PC-3 (cell line): ENCODE results near the gene SSTR3. TPM values are rescaled to one million over a fixed set of nuclear protein-coding genes. Genes with fewer than 3 reads are reported as not detected.

Source experiments
- ATAC-seq: fragments of 200-7000 bp; cut with Tn5 transposase; 2 replicates; pipeline ENCODE4 v1.9.1; 2020; ENCODE audit warnings: mild to moderate bottlenecking, moderate library complexity
- BruUV-seq: library from RNA; stranded (reverse); fragments of 400-500 nt; replicated peaks from 2 replicates; lab custom pipeline; 2021; lab: Mats Ljungman, UMichigan
- CTCF ChIA-PET: fragments of 300-600 bp; sonication (Branson Sonifier 250); formaldehyde crosslinking; loops from one replicate; lab custom pipeline; 2022; ENCODE audit warnings: antibody characterized with exemption; lab: Charles Lee
- POLR2A ChIA-PET: fragments of 300-600 bp; sonication (Branson Sonifier 250); formaldehyde crosslinking; loops from one replicate; lab custom pipeline; 2022; ENCODE audit warnings: antibody characterized with exemption; ENCODE audit not compliant: unreplicated experiment; lab: Charles Lee
- DNase-seq: peaks from one replicate; pipeline ENCODE4 v3.0.0-alpha.2; 2015
- H2AFZ ChIP-seq: fragments of 300-600 bp; sonication (generic); 2 replicates; pipeline ENCODE4 v1.6.0; 2016; ENCODE audit warnings: antibody characterized with exemption, low read length
- H3F3A ChIP-seq: fragments of 300-600 bp; sonication (generic); one replicate; pipeline ENCODE4 v1.6.0; 2017; ENCODE audit warnings: antibody characterized with exemption, low read length, control low read depth, mild to moderate bottlenecking; ENCODE audit not compliant: unreplicated experiment
- H3K27ac ChIP-seq: fragments of 300-600 bp; sonication (generic); 2 replicates; pipeline ENCODE4 v1.5.1; 2016; ENCODE audit warnings: mild to moderate bottlenecking, low read length
- H3K27me3 ChIP-seq: fragments of 300-600 bp; sonication (generic); 2 replicates; pipeline ENCODE4 v1.6.1; 2016; ENCODE audit warnings: low read length, mixed read lengths
- H3K36me3 ChIP-seq: fragments of 300-600 bp; sonication (generic); 2 replicates; pipeline ENCODE4 v1.6.1; 2016; ENCODE audit warnings: low read depth, mixed run types, low read length, mixed read lengths
- H3K4me1 ChIP-seq: fragments of 300-600 bp; sonication (generic); 2 replicates; pipeline ENCODE4 v1.5.1; 2016; ENCODE audit warnings: low read length; ENCODE audit not compliant: insufficient read depth
- H3K4me2 ChIP-seq: fragments of 300-600 bp; sonication (generic); 2 replicates; pipeline ENCODE4 v1.6.0; 2016; ENCODE audit warnings: low read length
- H3K4me3 ChIP-seq: fragments of 300-600 bp; sonication (generic); 2 replicates; pipeline ENCODE4 v1.5.1; 2016; ENCODE audit warnings: mild to moderate bottlenecking, low read length, mixed read lengths
- H3K79me2 ChIP-seq: fragments of 300-600 bp; sonication (generic); 2 replicates; pipeline ENCODE4 v1.6.1; 2017; ENCODE audit warnings: low read length, mixed read lengths
- H3K9ac ChIP-seq: fragments of 300-600 bp; sonication (generic); 2 replicates; pipeline ENCODE4 v1.6.0; 2016; ENCODE audit warnings: mild to moderate bottlenecking, low read length
- H3K9me2 ChIP-seq: fragments of 300-600 bp; sonication (generic); replicated peaks from 2 replicates; pipeline ENCODE4 v1.6.1; 2016; ENCODE audit warnings: mixed run types, low read length, mixed read lengths
- H3K9me3 ChIP-seq: fragments of 300-600 bp; sonication (generic); 2 replicates; pipeline ENCODE4 v1.6.1; 2016; ENCODE audit warnings: low read length, mixed read lengths
- H4K20me1 ChIP-seq: fragments of 300-600 bp; sonication (generic); 2 replicates; pipeline ENCODE4 v1.6.1; 2016; ENCODE audit warnings: low read length, mixed read lengths
- EZH2 ChIP-seq: fragments of 300-600 bp; sonication (generic); IDR thresholded peaks from one replicate; pipeline ENCODE4 v1.6.1; 2017; ENCODE audit warnings: antibody characterized with exemption, mild to moderate bottlenecking, low read length; ENCODE audit not compliant: unreplicated experiment
- EZH2phosphoT487 ChIP-seq: fragments of 300-600 bp; sonication (generic); IDR thresholded peaks from 2 replicates; pipeline ENCODE4 v1.6.1; 2018; ENCODE audit warnings: mild to moderate bottlenecking, antibody characterized with exemption, low read length, borderline replicate concordance
- intact Hi-C: fragments of 100-400 bp; cut with micrococcal nuclease; formaldehyde crosslinking; loops from 2 replicates; pipeline ENCODE4 v1.9.0; 2023
- total RNA-seq: library from RNA; depleted of rRNA; stranded (reverse); fragments of >200 nt; gene quantifications from 2 replicates; pipeline ENCODE4 v1.2.3, GENCODE V29; 2014
- TF ChIP-seq, protein P1 (sequence below): fragments of 300-600 bp; sonication (generic); conservative IDR thresholded peaks from 2 replicates; pipeline ENCODE4 v1.5.1; 2017; ENCODE audit warnings: antibody characterized with exemption, low read depth, mild to moderate bottlenecking, low read length

Gene SSTR3
- total RNA-seq, 1 experiment from 2014 or later: 0.55 TPM

DNA sequence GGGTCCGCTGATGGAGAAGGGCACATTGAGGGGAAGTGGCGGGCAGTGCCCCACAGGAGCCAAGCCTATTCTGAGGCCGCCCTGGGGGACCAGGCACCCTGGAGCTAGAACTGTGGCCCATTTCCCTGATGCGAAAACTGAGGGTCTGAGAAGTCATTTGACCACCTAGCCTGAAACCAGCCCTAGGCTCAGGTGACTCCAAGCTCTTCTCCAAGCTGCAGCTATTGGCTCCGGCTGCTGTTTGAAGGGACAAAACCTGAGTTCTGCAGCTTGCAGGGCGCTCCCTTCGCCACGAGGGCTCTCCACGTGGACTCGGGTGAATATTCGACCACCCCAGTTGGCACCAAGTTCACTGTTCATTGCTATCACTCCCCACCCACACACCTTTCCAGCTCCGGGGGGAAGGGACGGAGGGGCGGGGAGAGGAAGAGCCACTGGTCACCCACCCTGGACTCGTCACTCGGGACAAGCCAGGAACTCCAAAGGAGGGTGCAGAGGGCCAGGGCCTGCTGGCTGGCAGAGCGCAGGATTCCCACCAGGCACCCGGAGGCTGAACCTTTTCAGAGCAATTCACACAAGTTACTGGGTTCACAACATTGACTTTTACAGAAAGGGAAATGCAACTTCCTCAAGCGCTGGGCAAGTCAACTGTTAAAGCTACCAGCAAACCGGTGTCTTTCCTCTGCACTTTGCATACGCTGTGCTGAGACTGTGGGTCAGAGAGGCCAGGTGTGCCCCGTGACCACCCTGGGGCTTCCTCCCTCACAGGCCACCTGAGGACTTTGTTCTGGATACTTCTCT lies 32.8 kb upstream of the SSTR3 start:
- Histone ChIP-seq H3K9me2 (no peaks in the 10 kb centered on the region), H4K20me1 (no peaks in the 10 kb centered on the region), H3K4me2 (no peak overlapping the region), H3K9ac (no peak overlapping the region), H3K27me3 (no peaks in the 10 kb centered on the region), H3K79me2 (peaks cover 24% of the 10 kb centered on the region), H3K4me1 (peaks cover 30% of the 10 kb centered on the region), H3F3A (no peaks in the 10 kb centered on the region), H3K27ac (no peak overlapping the region), H3K4me3 (no peak overlapping the region), H3K9me3 (no peaks in the 10 kb centered on the region), H3K36me3 (no peaks in the 10 kb centered on the region), H2AFZ (no peak overlapping the region)
- no peak for DNase-seq
- ATAC-seq: no peak
- no TSS peak for BruUV-seq
- TF ChIP-seq EZH2phosphoT487 (no peak), EZH2 (no peak)
- TF ChIP-seq, protein P1, sequence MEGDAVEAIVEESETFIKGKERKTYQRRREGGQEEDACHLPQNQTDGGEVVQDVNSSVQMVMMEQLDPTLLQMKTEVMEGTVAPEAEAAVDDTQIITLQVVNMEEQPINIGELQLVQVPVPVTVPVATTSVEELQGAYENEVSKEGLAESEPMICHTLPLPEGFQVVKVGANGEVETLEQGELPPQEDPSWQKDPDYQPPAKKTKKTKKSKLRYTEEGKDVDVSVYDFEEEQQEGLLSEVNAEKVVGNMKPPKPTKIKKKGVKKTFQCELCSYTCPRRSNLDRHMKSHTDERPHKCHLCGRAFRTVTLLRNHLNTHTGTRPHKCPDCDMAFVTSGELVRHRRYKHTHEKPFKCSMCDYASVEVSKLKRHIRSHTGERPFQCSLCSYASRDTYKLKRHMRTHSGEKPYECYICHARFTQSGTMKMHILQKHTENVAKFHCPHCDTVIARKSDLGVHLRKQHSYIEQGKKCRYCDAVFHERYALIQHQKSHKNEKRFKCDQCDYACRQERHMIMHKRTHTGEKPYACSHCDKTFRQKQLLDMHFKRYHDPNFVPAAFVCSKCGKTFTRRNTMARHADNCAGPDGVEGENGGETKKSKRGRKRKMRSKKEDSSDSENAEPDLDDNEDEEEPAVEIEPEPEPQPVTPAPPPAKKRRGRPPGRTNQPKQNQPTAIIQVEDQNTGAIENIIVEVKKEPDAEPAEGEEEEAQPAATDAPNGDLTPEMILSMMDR: no peak
- ChIA-PET POLR2A (no interaction called here), CTCF (no interaction called here)
- intact Hi-C loops: no loop called here

DNA sequence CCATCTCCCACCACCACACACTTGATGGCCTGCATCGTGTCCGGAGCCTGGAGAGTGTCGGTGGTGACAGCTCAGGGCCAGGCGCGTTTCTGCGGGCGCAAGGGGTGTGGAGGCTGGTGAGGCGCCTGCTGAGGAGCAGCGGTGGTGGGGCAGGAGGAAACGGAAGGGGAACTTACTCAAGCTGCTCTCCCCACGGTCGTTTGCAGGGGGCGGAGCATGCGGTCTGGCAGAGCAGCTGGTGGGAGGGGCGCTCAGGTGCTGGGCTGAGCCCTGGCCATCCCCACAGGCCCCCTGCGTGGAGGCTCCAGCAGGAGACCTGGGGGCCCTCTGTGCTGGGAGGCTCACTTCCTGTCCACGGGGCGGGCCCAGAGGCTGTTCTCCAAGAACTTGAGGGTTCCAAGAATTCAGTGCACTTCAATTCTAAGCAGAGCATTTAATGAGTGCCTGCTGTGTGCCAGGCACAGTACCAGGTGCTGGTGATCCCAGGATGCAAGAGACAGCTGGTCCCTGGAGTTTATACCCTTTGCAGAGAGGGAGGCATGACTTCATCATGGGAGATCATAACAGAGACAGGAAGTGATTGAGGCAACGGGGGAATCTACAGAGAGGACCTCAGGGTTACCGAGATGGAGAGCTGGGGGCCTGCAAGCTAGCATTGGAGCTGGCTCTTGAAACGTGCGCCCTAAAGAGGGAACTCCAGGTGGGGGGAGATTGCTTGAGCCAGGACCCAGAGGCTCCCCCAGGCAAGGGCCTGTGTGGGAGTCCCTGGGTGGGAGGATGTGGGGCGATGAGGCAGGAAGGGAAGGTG lies 32.0 kb upstream of the SSTR3 start, which contains the start of gene RAC2:
TSS of gene RAC2 (minus strand) at position 156 of the 808 bp plus-strand sequence. CDS start at position 35, 121 bp downstream.
- Histone ChIP-seq H3K36me3 (no peaks in the 10 kb centered on the region), H3K4me3 (peak within 1 kb of the TSS; percentile 93), H3K9me3 (no peaks in the 10 kb centered on the region), H3K27ac (peak within 1 kb of the TSS; percentile 50), H3K27me3 (no peaks in the 10 kb centered on the region), H3K4me2 (peak within 1 kb of the TSS; percentile 95), H3K9ac (peak within 1 kb of the TSS; percentile 72), H3K79me2 (peaks cover 24% of the 10 kb centered on the region), H3K9me2 (no peaks in the 10 kb centered on the region), H3K4me1 (peaks cover 30% of the 10 kb centered on the region), H4K20me1 (no peaks in the 10 kb centered on the region), H3F3A (no peaks in the 10 kb centered on the region), H2AFZ (peak within 1 kb of the TSS; percentile 58)
- intact Hi-C loops: no loop called here
- BruUV-seq: no TSS peak
- POLR2A ChIA-PET: no interaction called here
- TF ChIP-seq EZH2phosphoT487: no peak
- no peak for TF ChIP-seq EZH2
- TF ChIP-seq, protein P1: no peak
- CTCF ChIA-PET: interaction anchor here (0.9 kb wide), 1 partner anchor 14 kb away, joined by 4 read pairs; no protein-coding TSS in a partner anchor
- ATAC-seq: peak; percentile 82
- peak; percentile 73 for DNase-seq
